Esophagus (tissue), 2 donors: Measurements from ENCODE around the gene EPO. TPM values are rescaled to one million over a fixed set of nuclear protein-coding genes. Genes with fewer than 3 reads are reported as not detected.
A peak's percentile ranks its signal among the peaks of the same experiment; 100 is the strongest.
"Not testable (repeated sequence)": the region's sequence is repeated elsewhere in the genome, so short reads cannot be mapped to it uniquely, and the experiment has no call there.

Experiments
- H3K27ac ChIP-seq, 2 donors: one replicate each; pipeline ENCODE4 v1.5.1; 2013; ENCODE audit warnings: low read depth in 2 of 2, mild to moderate bottlenecking in 2 of 2, inconsistent platforms in 1 of 2, low read length in 1 of 2, moderate library complexity in 1 of 2
- H3K27me3 ChIP-seq, 2 donors: one replicate each; pipeline ENCODE4 v1.6.1; 2013; ENCODE audit warnings: low read length in 2 of 2, control low read depth in 1 of 2, mild to moderate bottlenecking in 1 of 2; ENCODE audit not compliant: insufficient read depth in 2 of 2, control insufficient read depth in 1 of 2
- H3K36me3 ChIP-seq, 2 donors: one replicate each; pipeline ENCODE4 v1.6.1; 2013; ENCODE audit warnings: low read length in 1 of 2; ENCODE audit not compliant: control insufficient read depth in 2 of 2, insufficient read depth in 2 of 2
- H3K4me1 ChIP-seq, 2 donors: one replicate each; pipeline ENCODE4 v1.6.1; 2013; ENCODE audit warnings: low read length in 1 of 2; ENCODE audit not compliant: control insufficient read depth in 2 of 2, insufficient read depth in 2 of 2
- H3K4me3 ChIP-seq, 2 donors: one replicate each; pipeline ENCODE4 v1.5.1; 2013; ENCODE audit warnings: low read length in 2 of 2, mild to moderate bottlenecking in 2 of 2, low read depth in 1 of 2, moderate library complexity in 1 of 2
- H3K9me3 ChIP-seq, 2 donors: one replicate each; pipeline ENCODE4 v1.6.1; 2013; ENCODE audit warnings: mild to moderate bottlenecking in 2 of 2, low read depth in 1 of 2, low read length in 1 of 2, moderate library complexity in 1 of 2; ENCODE audit not compliant: control insufficient read depth in 2 of 2, insufficient read depth in 1 of 2
- WGBS, 2 donors: extraction: QIAGEN DNeasy Blood & Tissue Kit; methylation state at CpG; one replicate each; pipeline ENCODE4 v1.1.7; 2013; 5-methylcytosine and 5-hydroxymethylcytosine counted together
- polyA plus RNA-seq, 2 donors: library from polyadenylated mRNA; stranded (reverse); fragments of 200-250 nt; gene quantifications; one replicate each; pipeline ENCODE4 v1.2.3, GENCODE V29; 2013
- donor health status: healthy with polysubstance abuse.
- donor health status: Bipolar disorder and iron deficiency.

Gene EPO
- polyA plus RNA-seq, 2 donors: 0.04 TPM; not detected in 1

- not testable (repeated sequence) for H3K9me3 ChIP-seq, H3K27ac ChIP-seq, H3K4me3 ChIP-seq, H3K36me3 ChIP-seq, H3K4me1 ChIP-seq, H3K27me3 ChIP-seq
- WGBS, 2 donors: 48 to 62% methylated on average over 5 of the region's 5 CpGs
Measured at GRCh38 chr7:100762841-100763240, 42.6 kb downstream of the EPO start.

GRCh38 chr7:100763556-100764140 is 43.4 kb downstream of the EPO start:
- peaks cover 0 to 7% of the 10 kb centered on the region in 2 donors for H3K4me1 ChIP-seq
- H3K27ac ChIP-seq: no peak overlapping the region
- H3K27me3 ChIP-seq: no peaks in the 10 kb centered on the region
- WGBS, 2 donors: 34 to 53% methylated on average over 13 to 14 of the region's 14 CpGs
- no peaks in the 10 kb centered on the region for H3K36me3 ChIP-seq
- no peak overlapping the region for H3K4me3 ChIP-seq
- H3K9me3 ChIP-seq: no peaks in the 10 kb centered on the region

GRCh38 chr7:100764841-100765240 is 44.6 kb downstream of the EPO start:
- Histone ChIP-seq H3K27ac (peak overlapping the region in 1 of 2 donors; percentile 27), H3K27me3 (no peaks in the 10 kb centered on the region), H3K9me3 (no peaks in the 10 kb centered on the region), H3K4me3 (no peak overlapping the region), H3K36me3 (no peaks in the 10 kb centered on the region), H3K4me1 (peaks cover 0 to 7% of the 10 kb centered on the region in 2 donors)
- 47 to 52% methylated on average over 9 to 10 of the region's 10 CpGs for WGBS, 2 donors

GRCh38 chr7:100765250-100765649 is 45.0 kb downstream of the EPO start:
- H3K27ac ChIP-seq: peak overlapping the region in 1 of 2 donors; percentile 27
- 57 to 79% methylated on average over 16 of the region's 16 CpGs for WGBS, 2 donors
- peaks cover 0 to 7% of the 10 kb centered on the region in 2 donors for H3K4me1 ChIP-seq
- no peaks in the 10 kb centered on the region for H3K9me3 ChIP-seq
- H3K27me3 ChIP-seq: no peaks in the 10 kb centered on the region
- H3K36me3 ChIP-seq: no peaks in the 10 kb centered on the region
- H3K4me3 ChIP-seq: no peak overlapping the region

GRCh38 chr7:100768784-100769183 is 48.5 kb downstream of the EPO start:
- 82 to 83% methylated on average over 7 of the region's 7 CpGs for WGBS, 2 donors
- Histone ChIP-seq H3K4me3 (no peak overlapping the region), H3K9me3 (peaks cover 0 to 4% of the 10 kb centered on the region in 2 donors), H3K27ac (no peak overlapping the region), H3K4me1 (peaks cover 0 to 7% of the 10 kb centered on the region in 2 donors), H3K27me3 (no peaks in the 10 kb centered on the region), H3K36me3 (no peaks in the 10 kb centered on the region)

Other genes with a start within 250 kb of the EPO start
- 10 to 100 TPM; 40.0 to 60.0 TPM for gene TSC22D4, start 241.3 kb upstream of the EPO start, polyA plus RNA-seq
- gene NYAP1, start 236.5 kb upstream of the EPO start, polyA plus RNA-seq: 1 to 10 TPM in 1 of 2 donors, under 1 TPM in 1; 0.32 to 1.3 TPM
- gene AGFG2, start 181.3 kb upstream of the EPO start, polyA plus RNA-seq: 10 to 100 TPM; 15.8 to 37.9 TPM
- 1 to 10 TPM; 1.5 to 3.3 TPM for gene SAP25, start 146.6 kb upstream of the EPO start, polyA plus RNA-seq
- gene LRCH4, start 134.3 kb upstream of the EPO start, polyA plus RNA-seq: 10 to 100 TPM; 32.3 to 73.4 TPM
- gene FBXO24, start 134.1 kb upstream of the EPO start, polyA plus RNA-seq: under 1 TPM; 0.33 to 0.81 TPM
- 10 to 100 TPM in 1 of 2 donors, 1 to 10 TPM in 1; 9.9 to 11.0 TPM for gene PCOLCE, start 118.1 kb upstream of the EPO start, polyA plus RNA-seq
- gene MOSPD3, start 107.9 kb upstream of the EPO start, polyA plus RNA-seq: 10 to 100 TPM; 15.5 to 18.4 TPM
- gene TFR2, start 78.9 kb upstream of the EPO start, polyA plus RNA-seq: under 1 TPM; 0.41 to 0.53 TPM
- gene ACTL6B, start 64.0 kb upstream of the EPO start, polyA plus RNA-seq: not detected
- 100 to 1,000 TPM; 147 to 284 TPM for gene GNB2, start 46.7 kb upstream of the EPO start, polyA plus RNA-seq
- gene GIGYF1, start 26.2 kb upstream of the EPO start, polyA plus RNA-seq: 10 to 100 TPM; 11.1 to 28.1 TPM
- gene POP7, start 14.3 kb upstream of the EPO start, polyA plus RNA-seq: 10 to 100 TPM; 29.4 to 42.1 TPM
- under 1 TPM in 1 of 2 donors, not detected in 1; under 0.01 TPM for gene ZAN, start 13.1 kb downstream of the EPO start, polyA plus RNA-seq
- 10 to 100 TPM; 12.8 to 15.7 TPM for gene EPHB4, start 107.1 kb downstream of the EPO start, polyA plus RNA-seq
- 10 to 100 TPM; 13.8 to 23.0 TPM for gene SLC12A9, start 132.2 kb downstream of the EPO start, polyA plus RNA-seq
- 10 to 100 TPM; 39.4 to 75.0 TPM for gene TRIP6, start 146.9 kb downstream of the EPO start, polyA plus RNA-seq
- gene SRRT, start 154.6 kb downstream of the EPO start, polyA plus RNA-seq: 100 to 1,000 TPM in 1 of 2 donors, 10 to 100 TPM in 1; 70.7 to 105 TPM
- 1 to 10 TPM; 3.8 to 3.9 TPM for gene UFSP1, start 169.2 kb downstream of the EPO start, polyA plus RNA-seq
- 1 to 10 TPM in 1 of 2 donors, under 1 TPM in 1; 0.52 to 1.4 TPM for gene ACHE, start 175.4 kb downstream of the EPO start, polyA plus RNA-seq
- under 1 TPM; 0.02 to 0.04 TPM for gene MUC3A, start 229.1 kb downstream of the EPO start, polyA plus RNA-seq
- under 1 TPM; 0.13 to 0.28 TPM for gene MUC12, start 249.1 kb downstream of the EPO start, polyA plus RNA-seq